ENCODE data around the gene MCEMP1.

The MCEMP1 gene

GRCh38 chr19:7698583-7698982 lies 21.7 kb downstream of the MCEMP1 start:
- DNase-seq (ENCODE audit: low read depth): no peak

- DNase-seq (ENCODE audit: low read depth): no peak
These were observed 22.1 kb downstream of the MCEMP1 start for GRCh38 chr19:7699003-7699402.

GRCh38 chr19:7699417-7700401 lies 22.8 kb downstream of the MCEMP1 start:
- DNase-seq (ENCODE audit: low read depth): no peak

GRCh38 chr19:7701049-7701653 lies 24.3 kb downstream of the MCEMP1 start:
- no peak for DNase-seq (ENCODE audit: low read depth)

DNA sequence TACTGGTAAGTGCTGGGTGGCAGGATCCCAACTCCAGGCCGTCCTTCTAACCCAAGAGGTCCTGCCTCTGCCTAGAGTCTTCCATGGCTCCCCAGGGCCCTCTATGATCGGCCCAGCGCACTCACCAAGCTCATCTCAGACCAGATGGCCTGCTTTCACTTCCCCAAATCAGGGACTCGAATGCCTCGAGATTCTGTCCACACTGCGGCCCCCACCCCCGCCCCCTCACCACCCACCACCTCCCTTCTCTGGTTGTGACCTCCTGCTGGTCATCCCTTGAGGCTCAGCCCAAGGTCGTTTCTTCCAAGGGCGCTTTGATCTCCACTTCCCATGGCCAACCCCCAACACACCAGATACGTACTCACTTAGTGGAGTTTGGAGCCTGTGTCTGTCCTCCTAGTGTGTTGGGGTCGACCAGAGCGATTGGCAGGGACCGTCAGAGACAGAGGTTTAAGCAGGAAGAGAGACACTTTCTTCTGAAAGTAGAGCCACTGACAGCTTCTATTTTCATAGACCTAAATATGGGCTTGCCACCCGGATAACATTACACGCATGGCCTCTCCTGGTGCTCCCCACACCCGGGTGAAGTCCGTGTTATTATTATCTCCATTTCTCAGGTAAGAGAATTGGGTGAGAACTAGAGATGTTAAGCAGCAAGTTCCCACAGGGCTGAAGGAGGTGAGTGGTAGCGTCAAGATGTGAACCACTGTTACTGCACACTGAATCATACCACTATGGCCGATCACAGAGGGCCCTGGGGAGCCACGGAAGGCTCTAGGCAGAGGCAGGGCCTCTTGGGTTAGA lies 25.0 kb downstream of the MCEMP1 start, which contains the start of gene FCER2:
TSS of gene FCER2 (minus strand) at position 478 of the 804 bp plus-strand sequence. CDS start 2,371 bp downstream, outside the sequence.
- DNase-seq (ENCODE audit: low read depth): no peak

DNA sequence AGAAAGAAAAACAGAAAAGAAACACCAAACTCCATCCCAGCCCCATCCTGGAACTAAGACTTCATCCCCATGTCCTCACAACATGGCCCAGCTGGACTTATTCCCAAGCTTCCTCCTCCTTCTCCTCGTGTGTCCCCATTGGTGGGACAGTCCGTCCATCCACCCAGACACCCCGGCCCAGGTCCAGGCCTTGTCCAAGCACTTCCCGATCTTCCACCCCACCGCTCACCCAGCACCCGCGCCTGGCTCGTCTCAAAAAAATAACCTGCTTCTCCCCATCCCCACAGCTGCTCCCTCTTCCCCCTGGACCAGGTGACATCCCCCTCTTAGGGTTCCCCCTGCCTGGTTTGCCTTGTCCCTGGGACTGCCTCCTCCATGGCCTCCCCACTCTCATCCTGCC lies 26.4 kb downstream of the MCEMP1 start:
- no peak for DNase-seq (ENCODE audit: low read depth)

GRCh38 chr19:7704280-7705060 lies 27.6 kb downstream of the MCEMP1 start:
- no peak for DNase-seq (ENCODE audit: low read depth)

- no peak for DNase-seq (ENCODE audit: low read depth)
These were observed 28.7 kb downstream of the MCEMP1 start for GRCh38 chr19:7705387-7706187.

GRCh38 chr19:7706188-7706954 lies 29.5 kb downstream of the MCEMP1 start:
- no peak for DNase-seq (ENCODE audit: low read depth)

- DNase-seq (ENCODE audit: low read depth): no peak
These were observed 30.1 kb downstream of the MCEMP1 start for GRCh38 chr19:7706955-7707456.

DNA sequence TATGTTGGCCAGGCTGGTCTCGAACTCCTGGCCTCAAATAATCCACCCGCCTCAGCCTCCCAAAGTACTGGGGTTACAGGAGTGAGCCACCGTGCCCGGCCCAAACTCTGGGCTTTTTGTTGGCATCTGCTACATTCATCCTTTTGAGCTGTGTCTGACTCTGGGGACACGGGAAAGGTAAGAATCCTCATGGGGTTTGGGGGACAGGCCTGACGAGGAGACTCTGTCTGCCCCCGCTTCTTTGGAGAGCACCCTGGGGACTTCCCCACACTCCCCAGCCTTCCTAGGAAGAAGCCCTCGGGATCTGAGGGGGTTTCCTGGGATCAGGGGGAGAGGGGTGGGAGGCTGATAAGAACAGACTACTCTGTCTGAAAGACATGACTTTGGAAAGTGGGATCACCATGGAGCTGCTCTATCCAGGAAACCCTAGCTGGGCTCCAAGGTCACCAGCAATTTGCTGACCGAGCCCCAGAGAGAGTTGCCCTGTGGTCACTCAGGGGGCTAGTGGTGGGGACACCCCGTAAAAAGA lies 33.1 kb downstream of the MCEMP1 start:
- no peak for DNase-seq (ENCODE audit: low read depth)

GRCh38 chr19:7710616-7711015 lies 33.7 kb downstream of the MCEMP1 start:
- no peak for DNase-seq (ENCODE audit: low read depth)

DNA sequence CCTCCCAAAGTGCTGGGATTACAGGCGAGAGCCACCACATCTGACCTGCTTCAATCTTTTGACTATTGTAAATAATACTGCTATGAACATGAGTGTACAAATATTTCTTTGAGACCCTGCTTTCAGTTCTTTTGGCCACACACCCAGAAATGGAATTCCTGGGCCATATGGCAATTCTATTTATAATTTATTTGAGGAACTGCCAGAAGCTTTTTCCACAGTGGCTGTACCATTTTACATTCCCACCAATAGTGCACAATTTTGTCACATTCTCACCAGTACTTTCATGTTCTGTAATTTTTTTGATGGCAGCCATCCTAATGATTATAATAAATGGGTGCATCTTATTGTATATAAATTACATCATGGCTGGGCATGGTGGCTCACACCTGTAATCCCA lies 38.8 kb downstream of the MCEMP1 start:
- no peak for DNase-seq (ENCODE audit: low read depth)

- no peak for DNase-seq (ENCODE audit: low read depth)
These were observed 39.9 kb downstream of the MCEMP1 start for GRCh38 chr19:7716762-7717161.

GRCh38 chr19:7718668-7719067 lies 41.8 kb downstream of the MCEMP1 start:
- DNase-seq (ENCODE audit: low read depth): no peak

GRCh38 chr19:7720351-7720750 lies 43.5 kb downstream of the MCEMP1 start:
- no peak for DNase-seq (ENCODE audit: low read depth)

- DNase-seq (ENCODE audit: low read depth): no peak
These were observed 45.4 kb downstream of the MCEMP1 start for GRCh38 chr19:7722231-7722651.

DNA sequence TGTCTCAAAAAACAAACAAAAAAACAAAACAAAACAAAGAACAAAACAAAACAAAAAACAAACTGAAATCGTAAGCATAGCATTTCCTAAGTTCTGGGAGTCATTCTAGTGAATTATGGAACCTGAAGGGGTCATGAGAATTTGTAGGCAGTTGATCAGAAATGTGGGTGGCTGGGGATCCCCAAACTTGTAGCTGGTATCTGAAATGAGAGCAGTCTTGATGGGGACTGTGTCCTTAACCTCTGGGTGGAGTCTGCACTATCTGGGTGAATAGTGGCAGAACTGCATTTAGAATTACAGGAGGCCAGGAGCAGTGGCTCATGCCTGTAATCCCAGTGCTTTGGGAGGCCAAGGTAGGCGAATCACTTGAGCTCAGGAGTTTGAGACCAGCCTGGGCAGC lies 48.9 kb downstream of the MCEMP1 start:
- DNase-seq (ENCODE audit: low read depth): no peak

DNA sequence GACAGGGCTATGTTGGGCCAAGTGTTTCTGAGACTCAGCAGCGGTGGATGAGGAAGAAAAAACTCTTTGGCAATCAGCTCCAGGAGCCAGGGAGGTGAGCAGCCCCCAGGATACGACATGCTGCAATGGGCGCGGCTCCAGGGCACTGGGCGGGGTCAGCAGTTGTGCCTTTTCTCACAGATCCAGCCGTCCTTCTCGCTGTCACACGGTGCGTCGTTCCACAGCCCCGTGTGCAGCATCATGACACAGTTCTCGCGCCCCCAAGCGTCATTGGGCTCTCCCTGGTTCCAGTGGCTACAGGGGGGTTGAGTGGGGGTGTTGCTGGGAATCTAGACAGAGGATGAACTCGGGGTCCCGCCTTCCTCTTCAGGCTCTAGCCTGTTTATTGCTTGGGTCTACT lies 52.3 kb downstream of the MCEMP1 start:
- no peak for DNase-seq (ENCODE audit: low read depth)
